IMR-90 (cell line): Measurements from ENCODE around the gene IZUMO2. TPM values are rescaled to one million over a fixed set of nuclear protein-coding genes. Genes with fewer than 3 reads are reported as not detected.

Experiments
- ATAC-seq: fragments of 200-7000 bp; cut with Tn5 transposase; 2 replicates; pipeline ENCODE4 v1.9.1; 2020; ENCODE audit warnings: low read depth, mild to moderate bottlenecking, moderate library complexity
- BruUV-seq: library from RNA; stranded (reverse); fragments of 400-500 nt; replicated peaks from 2 replicates; lab custom pipeline; 2021; lab: Mats Ljungman, UMichigan
- CTCF ChIA-PET: fragments of 300-600 bp; formaldehyde crosslinking; extraction: SDS; loops from one replicate; lab custom pipeline; 2021; ENCODE audit warnings: antibody characterized with exemption; lab: Yijun Ruan, JAX
- POLR2A ChIA-PET: fragments of 300-600 bp; sonication (Branson Sonifier 250); formaldehyde crosslinking; loops from one replicate; lab custom pipeline; 2022; ENCODE audit warnings: antibody characterized with exemption; ENCODE audit not compliant: unreplicated experiment; lab: Charles Lee
- DNase-seq: peaks from one replicate; pipeline ENCODE4 v3.0.0; 2013
- H2AFZ ChIP-seq: replicated peaks from 2 replicates; pipeline ENCODE3; 2013; ENCODE audit warnings: low read length, mild to moderate bottlenecking; ENCODE audit not compliant: poor library complexity
- H2AK5ac ChIP-seq: 2 replicates; pipeline ENCODE4 v1.6.1; 2013; ENCODE audit warnings: low read depth, low read length, inconsistent platforms
- H2AK9ac ChIP-seq: replicated peaks from 2 replicates; pipeline ENCODE3; 2013; ENCODE audit warnings: mild to moderate bottlenecking, low read depth, low read length, moderate library complexity; ENCODE audit not compliant: poor library complexity
- H2BK120ac ChIP-seq: 2 replicates; pipeline ENCODE4 v1.6.1; 2013; ENCODE audit warnings: low read depth, low read length, inconsistent platforms
- H2BK15ac ChIP-seq: 3 replicates; pipeline ENCODE4 v1.6.1; 2013; ENCODE audit warnings: low read depth, low read length, inconsistent platforms
- H2BK20ac ChIP-seq: 2 replicates; pipeline ENCODE4 v1.6.1; 2013; ENCODE audit warnings: low read depth, mild to moderate bottlenecking, inconsistent platforms, low read length, moderate library complexity
- H2BK5ac ChIP-seq: 2 replicates; pipeline ENCODE4 v1.6.1; 2013; ENCODE audit warnings: mild to moderate bottlenecking, low read depth, low read length, inconsistent platforms; ENCODE audit not compliant: poor library complexity, severe bottlenecking
- H3K14ac ChIP-seq: replicated peaks from 2 replicates; pipeline ENCODE4 v1.6.1; 2013; ENCODE audit warnings: low read depth, low read length, inconsistent platforms
- H3K18ac ChIP-seq: 2 replicates; pipeline ENCODE4 v1.6.1; 2013; ENCODE audit warnings: low read depth, low read length, control low read depth
- H3K23ac ChIP-seq: 2 replicates; pipeline ENCODE4 v1.6.1; 2013; ENCODE audit warnings: low read depth, low read length, inconsistent platforms
- H3K27ac ChIP-seq: 2 replicates; pipeline ENCODE4 v1.5.1; 2013; ENCODE audit warnings: mild to moderate bottlenecking, control low read depth, low read length; ENCODE audit not compliant: insufficient read depth
- H3K27me3 ChIP-seq: 2 replicates; pipeline ENCODE4 v1.6.1; 2013; ENCODE audit warnings: low read length; ENCODE audit not compliant: control insufficient read depth, insufficient read depth
- H3K36me3 ChIP-seq: 2 replicates; pipeline ENCODE4 v1.6.1; 2013; ENCODE audit warnings: low read length, mixed read lengths; ENCODE audit not compliant: control insufficient read depth, insufficient read depth
- H3K4ac ChIP-seq: 2 replicates; pipeline ENCODE4 v1.6.1; 2013; ENCODE audit warnings: low read depth, low read length, inconsistent platforms
- H3K4me1 ChIP-seq: 2 replicates; pipeline ENCODE4 v1.6.1; 2013; ENCODE audit warnings: low read length, mixed read lengths; ENCODE audit not compliant: control insufficient read depth, insufficient read depth
- H3K4me2 ChIP-seq: 2 replicates; pipeline ENCODE4 v1.6.1; 2013; ENCODE audit warnings: low read depth, mild to moderate bottlenecking, control low read depth, low read length, moderate library complexity
- H3K4me3 ChIP-seq: 2 replicates; pipeline ENCODE4 v1.5.1; 2013; ENCODE audit warnings: low read depth, mild to moderate bottlenecking, control low read depth, low read length, moderate library complexity; ENCODE audit not compliant: insufficient read depth
- H3K56ac ChIP-seq: 2 replicates; pipeline ENCODE4 v1.6.1; 2013; ENCODE audit warnings: low read length, inconsistent platforms; ENCODE audit not compliant: insufficient read depth; ENCODE audit errors: extremely low read depth
- H3K79me1 ChIP-seq, 2 experiments: 2 replicates each; pipeline ENCODE4 v1.6.1; 2013; ENCODE audit warnings: low read length in 2 of 2, inconsistent platforms in 1 of 2, low read depth in 1 of 2
- H3K9ac ChIP-seq: 2 replicates; pipeline ENCODE4 v1.6.1; 2013; ENCODE audit warnings: low read depth, low read length, control low read depth
- H3K9me1 ChIP-seq: 2 replicates; pipeline ENCODE4 v1.6.1; 2013; ENCODE audit warnings: low read length, inconsistent platforms; ENCODE audit not compliant: insufficient read depth
- H3K9me3 ChIP-seq: 2 replicates; pipeline ENCODE4 v1.6.1; 2013; ENCODE audit warnings: low read length; ENCODE audit not compliant: control insufficient read depth, insufficient read depth
- H4K20me1 ChIP-seq: 2 replicates; pipeline ENCODE4 v1.6.1; 2013; ENCODE audit warnings: low read length, inconsistent platforms; ENCODE audit not compliant: insufficient read depth
- H4K5ac ChIP-seq: 2 replicates; pipeline ENCODE4 v1.6.1; 2013; ENCODE audit warnings: mild to moderate bottlenecking, low read depth, low read length, control low read depth
- H4K8ac ChIP-seq, 2 experiments: 2 replicates each; pipeline ENCODE4 v1.6.1; 2013; ENCODE audit warnings: low read depth in 2 of 2, low read length in 2 of 2, control low read depth in 1 of 2, inconsistent platforms in 1 of 2
- H4K91ac ChIP-seq: 2 replicates; pipeline ENCODE4 v1.6.1; 2013; ENCODE audit warnings: low read depth, low read length, inconsistent platforms; ENCODE audit not compliant: insufficient read depth
- CTCF ChIP-seq: conservative IDR thresholded peaks from 2 replicates; pipeline ENCODE4 v1.5.1; 2012; ENCODE audit warnings: mild to moderate bottlenecking, low read depth, low read length, improper control_type of control experiment
- RAD21 ChIP-seq: IDR thresholded peaks from 2 replicates; pipeline ENCODE4 v1.6.1; 2012; ENCODE audit warnings: low read length, improper control_type of control experiment
- RCOR1 ChIP-seq: IDR thresholded peaks from 2 replicates; pipeline ENCODE4 v1.6.1; 2012; ENCODE audit warnings: mild to moderate bottlenecking, low read length, improper control_type of control experiment; ENCODE audit not compliant: insufficient replicate concordance
- RFX5 ChIP-seq: IDR thresholded peaks from 2 replicates; pipeline ENCODE4 v1.8.0; 2012; ENCODE audit warnings: low read depth, mild to moderate bottlenecking, low read length, moderate library complexity
- dilution Hi-C: fragments of 300-500 bp; cut with HindIII; formaldehyde crosslinking; loops from one replicate; pipeline ENCODE4 v1.14.3; 2018; ENCODE audit warnings: low sequenced_read_pairs; ENCODE audit not compliant: unreplicated experiment
- in situ Hi-C: fragments of 300-500 bp; cut with MboI; formaldehyde crosslinking; loops from 3 replicates; pipeline ENCODE4 v1.14.3; 2019; ENCODE audit warnings: low sequenced_read_pairs, inconsistent platforms, mixed read lengths
- intact Hi-C: fragments of 100-400 bp; cut with micrococcal nuclease; formaldehyde crosslinking; loops from 2 replicates; pipeline ENCODE4 v1.10.0; 2022
- polyA plus RNA-seq, 3 experiments: library from polyadenylated mRNA; depleted of rRNA; stranded (reverse); fragments of >200 nt; gene quantifications; 2 replicates each; pipeline ENCODE4 v1.2.3, GENCODE V29; 2012; ENCODE audit warnings: low replicate concordance in 1 of 3
- total RNA-seq: library from RNA; depleted of rRNA; stranded (reverse); fragments of >200 nt; gene quantifications from 2 replicates; pipeline ENCODE4 v1.2.3, GENCODE V29; 2012

Gene IZUMO2
- total and polyA plus RNA-seq, 2 of the 4 experiments (the other 2 are of a cell fraction), result not detected

- Histone ChIP-seq H3K4me2 (no peak overlapping the region), H3K9me3 (peaks cover 15% of the 10 kb centered on the region), H4K5ac (no peak overlapping the region), H3K4me3 (no peak overlapping the region), H3K27ac (no peak overlapping the region), H2AK9ac (no peak overlapping the region), H2BK15ac (no peak overlapping the region), H3K4me1 (no peaks in the 10 kb centered on the region), H3K27me3 (no peaks in the 10 kb centered on the region), H3K36me3 (no peaks in the 10 kb centered on the region), H2BK120ac (no peak overlapping the region), H2AFZ (no peak overlapping the region), H2BK5ac (no peak overlapping the region), H3K4ac (no peak overlapping the region), H3K79me1 (no peaks in the 10 kb centered on the region), H3K18ac (no peak overlapping the region), H3K56ac (no peak overlapping the region), H2AK5ac (no peak overlapping the region), H4K91ac (no peak overlapping the region), H4K8ac (no peak overlapping the region), H3K23ac (no peak overlapping the region), H2BK20ac (no peak overlapping the region), H3K14ac (no peak overlapping the region), H3K9ac (no peak overlapping the region), H4K20me1 (no peaks in the 10 kb centered on the region), H3K9me1 (no peaks in the 10 kb centered on the region)
- CTCF ChIA-PET, result no interaction called here
- in situ Hi-C loops, result no loop called here
- BruUV-seq, result no TSS peak
- TF ChIP-seq RCOR1, result no peak
- TF ChIP-seq CTCF, result no peak
- no peak for TF ChIP-seq RFX5
- no peak for TF ChIP-seq RAD21
- ATAC-seq, result no peak
- intact Hi-C loops, result no loop called here
- POLR2A ChIA-PET, result no interaction called here
- no peak for DNase-seq
- dilution Hi-C loops, result no loop called here
Observed at GRCh38 chr19:50172726-50173125, 9.6 kb upstream of the IZUMO2 start.
